OCI-LY7 (cell line): ENCODE measurements around the gene GBX2.

ENCODE experiments used
- CTCF ChIP-seq: fragments of 200-600 bp; sonication (generic); conservative IDR thresholded peaks from 2 replicates; pipeline ENCODE4 v1.5.1; 2014; ENCODE audit warnings: mild to moderate bottlenecking, antibody characterized with exemption, low read length, moderate library complexity, mixed read lengths
- EZH2phosphoT487 ChIP-seq: fragments of 200-600 bp; sonication (generic); IDR thresholded peaks from 2 replicates; pipeline ENCODE4 v1.6.1; 2018; ENCODE audit warnings: low read depth, borderline replicate concordance, mild to moderate bottlenecking, mixed run types, antibody characterized with exemption, low read length, moderate library complexity, mixed read lengths

DNA sequence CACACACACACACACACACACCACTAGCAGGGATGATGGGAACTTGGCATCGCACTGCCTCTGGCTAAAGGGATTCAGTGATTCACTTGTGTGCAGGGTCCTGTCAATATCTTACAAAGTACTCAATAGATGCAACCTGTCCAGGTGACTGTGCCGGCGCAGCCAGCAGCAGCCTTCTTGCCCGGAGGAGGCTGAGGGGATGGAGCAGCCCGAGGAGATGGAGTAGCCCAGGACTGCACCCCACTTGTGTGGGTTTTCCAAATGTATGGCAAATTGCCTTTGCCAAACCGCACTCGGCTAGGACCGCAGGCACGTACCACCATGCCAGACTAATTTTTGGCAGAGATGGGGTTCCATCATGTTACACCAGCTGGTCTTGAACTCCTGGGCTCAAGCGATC lies 31.1 kb downstream of the GBX2 start:
- TF ChIP-seq CTCF: no peak
- TF ChIP-seq EZH2phosphoT487: no peak
